Measurements from ENCODE around the gene CPNE8. TPM values are rescaled to one million over a fixed set of nuclear protein-coding genes. Genes with fewer than 3 reads are reported as not detected.
A peak's percentile ranks its signal among the peaks of the same experiment; 100 is the strongest.

The CPNE8 gene
- total RNA-seq, 1 donor, result 36.8 TPM

DNA sequence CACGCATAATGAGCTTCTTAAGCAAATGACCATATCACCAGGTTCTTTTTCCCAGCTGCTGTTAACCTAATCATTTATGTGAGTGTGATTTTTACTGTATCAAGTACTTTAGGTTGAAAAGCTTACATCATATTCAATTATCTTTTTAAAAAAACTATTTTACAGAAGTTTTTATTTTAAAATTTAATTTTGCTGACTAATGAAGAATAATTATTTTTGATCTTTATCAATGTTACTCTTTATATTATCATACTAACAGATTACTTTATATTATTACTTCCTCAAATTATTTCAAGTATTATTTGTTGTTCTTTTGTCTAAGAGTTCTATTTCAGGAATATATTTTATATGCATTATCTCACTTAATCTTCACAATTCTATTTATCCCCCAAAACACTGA, 236.3 kb downstream of the CPNE8 start:
- TF ChIP-seq, protein P1, sequence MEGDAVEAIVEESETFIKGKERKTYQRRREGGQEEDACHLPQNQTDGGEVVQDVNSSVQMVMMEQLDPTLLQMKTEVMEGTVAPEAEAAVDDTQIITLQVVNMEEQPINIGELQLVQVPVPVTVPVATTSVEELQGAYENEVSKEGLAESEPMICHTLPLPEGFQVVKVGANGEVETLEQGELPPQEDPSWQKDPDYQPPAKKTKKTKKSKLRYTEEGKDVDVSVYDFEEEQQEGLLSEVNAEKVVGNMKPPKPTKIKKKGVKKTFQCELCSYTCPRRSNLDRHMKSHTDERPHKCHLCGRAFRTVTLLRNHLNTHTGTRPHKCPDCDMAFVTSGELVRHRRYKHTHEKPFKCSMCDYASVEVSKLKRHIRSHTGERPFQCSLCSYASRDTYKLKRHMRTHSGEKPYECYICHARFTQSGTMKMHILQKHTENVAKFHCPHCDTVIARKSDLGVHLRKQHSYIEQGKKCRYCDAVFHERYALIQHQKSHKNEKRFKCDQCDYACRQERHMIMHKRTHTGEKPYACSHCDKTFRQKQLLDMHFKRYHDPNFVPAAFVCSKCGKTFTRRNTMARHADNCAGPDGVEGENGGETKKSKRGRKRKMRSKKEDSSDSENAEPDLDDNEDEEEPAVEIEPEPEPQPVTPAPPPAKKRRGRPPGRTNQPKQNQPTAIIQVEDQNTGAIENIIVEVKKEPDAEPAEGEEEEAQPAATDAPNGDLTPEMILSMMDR (IDR thresholded peaks at IDR 0.05; ENCODE audit: insufficient read depth, low read length), result no peak
- no peak for DNase-seq (ENCODE audit: low read depth)
- H3K4me3 ChIP-seq (ENCODE audit: low read depth, low read length), result no peak overlapping the region

DNA sequence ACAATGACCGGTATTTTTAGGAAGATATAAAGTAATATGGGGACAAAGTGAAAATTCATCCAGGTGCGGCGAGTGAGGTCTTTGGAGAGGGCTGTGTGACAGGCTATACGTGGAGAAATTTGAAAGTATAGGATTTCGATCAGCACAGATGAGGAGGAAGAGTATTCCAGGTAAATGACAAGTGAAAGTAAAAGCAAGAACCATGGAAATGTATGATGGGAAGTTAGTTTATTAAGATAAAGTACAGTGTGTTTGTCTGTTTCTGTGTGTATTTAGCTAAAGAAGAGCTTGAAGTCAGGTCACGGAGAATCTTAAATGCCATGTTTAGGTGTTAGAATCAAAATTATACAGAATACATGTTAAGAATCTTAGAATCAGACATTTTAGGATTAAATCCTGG, 239.0 kb downstream of the CPNE8 start:
- no peak for DNase-seq (ENCODE audit: low read depth)
- TF ChIP-seq, protein P1 (IDR thresholded peaks at IDR 0.05; ENCODE audit: insufficient read depth, low read length), result no peak
- H3K4me3 ChIP-seq (ENCODE audit: low read depth, low read length), result no peak overlapping the region

DNA sequence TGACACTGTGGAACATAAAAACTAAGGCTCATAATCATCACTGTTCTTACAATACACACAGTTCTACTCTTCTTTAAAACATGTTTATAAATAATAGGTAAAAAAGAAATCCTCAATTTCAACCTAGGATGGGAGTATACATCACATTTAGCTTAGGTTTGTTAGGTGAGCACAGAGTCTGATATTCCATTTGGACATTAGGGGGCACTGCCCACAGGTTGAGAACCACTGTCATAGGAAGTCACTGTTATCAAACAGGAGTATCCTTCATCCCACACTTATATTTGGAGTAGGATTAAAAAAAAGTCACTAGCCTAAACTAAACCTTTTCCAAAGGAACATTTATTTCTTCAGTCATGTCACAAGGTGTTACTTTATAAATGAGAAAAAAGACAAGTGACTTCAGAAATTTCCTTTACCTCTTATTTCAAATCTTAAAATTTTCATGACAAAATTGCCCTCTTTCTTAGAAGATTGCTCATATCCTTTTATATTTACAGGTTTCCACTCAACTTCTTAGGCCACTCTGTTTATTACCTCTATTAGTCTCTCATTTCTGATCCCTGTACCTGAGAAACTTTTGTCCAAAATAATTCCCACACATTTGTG, 240.6 kb downstream of the CPNE8 start:
- DNase-seq (ENCODE audit: low read depth), result peak; percentile 35
- TF ChIP-seq, protein P1 (IDR thresholded peaks at IDR 0.05; ENCODE audit: insufficient read depth, low read length), result peak; percentile 74
- H3K4me3 ChIP-seq (ENCODE audit: low read depth, low read length), result no peak overlapping the region

DNA sequence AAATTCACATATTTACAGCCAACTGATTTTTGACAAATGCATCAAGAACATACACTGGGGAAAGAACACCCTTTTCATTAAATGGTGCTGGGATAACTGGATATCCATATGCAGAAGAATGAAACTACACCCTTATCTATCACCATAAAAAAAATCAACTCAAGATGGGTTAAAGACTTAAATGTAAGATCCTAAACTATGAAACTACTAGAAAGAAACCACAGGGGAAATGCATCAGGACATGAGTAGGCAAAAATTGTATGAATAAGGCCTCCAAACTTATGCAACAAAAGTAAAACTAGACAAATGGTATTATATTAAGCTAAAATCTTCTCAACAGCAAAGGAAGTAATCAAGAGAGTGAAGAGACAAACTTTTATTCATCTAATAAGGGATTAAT, 242.6 kb downstream of the CPNE8 start:
- DNase-seq (ENCODE audit: low read depth), result peak; percentile 47
- H3K4me3 ChIP-seq (ENCODE audit: low read depth, low read length), result no peak overlapping the region
- TF ChIP-seq, protein P1 (IDR thresholded peaks at IDR 0.05; ENCODE audit: insufficient read depth, low read length), result no peak

DNA sequence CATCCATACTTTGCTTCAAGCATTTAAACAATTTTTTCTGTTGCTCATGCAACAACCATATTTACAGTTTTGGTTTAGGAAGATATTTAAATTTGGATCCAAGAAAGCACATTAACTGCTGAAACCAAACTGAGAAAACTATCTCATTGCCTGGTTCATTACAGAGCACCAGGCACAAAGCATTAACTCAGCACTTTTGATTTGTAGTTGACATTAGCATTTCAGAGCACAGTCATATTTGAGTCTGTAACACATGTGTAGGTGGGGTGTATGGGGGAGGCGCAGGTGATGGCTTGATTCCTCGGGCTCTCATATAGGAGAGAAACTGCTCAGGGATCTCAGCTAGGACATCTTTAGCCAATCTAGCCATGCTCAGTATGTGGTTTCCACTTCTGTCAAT, 251.7 kb downstream of the CPNE8 start:
- no peak overlapping the region for H3K4me3 ChIP-seq (ENCODE audit: low read depth, low read length)
- TF ChIP-seq, protein P1 (IDR thresholded peaks at IDR 0.05; ENCODE audit: insufficient read depth, low read length), result no peak
- DNase-seq (ENCODE audit: low read depth), result no peak

DNA sequence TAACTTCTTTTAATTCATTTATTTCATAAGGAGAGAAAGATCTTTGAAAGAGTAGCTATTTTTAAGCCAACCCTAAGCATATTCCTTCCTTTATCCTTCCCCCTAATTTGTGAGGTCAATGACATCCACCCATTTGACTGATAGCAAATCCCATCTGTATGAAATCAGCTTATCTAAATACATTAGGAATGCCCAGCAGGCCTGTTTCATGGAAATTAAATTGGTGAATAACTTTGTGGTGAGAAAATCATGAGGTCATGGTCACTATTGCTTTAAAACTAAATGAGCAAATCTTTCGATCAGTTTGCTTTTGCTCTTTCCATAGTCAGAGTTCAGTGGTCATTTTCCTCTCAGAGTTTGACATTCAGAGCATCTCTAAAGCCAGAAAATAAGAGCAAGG, 256.6 kb downstream of the CPNE8 start:
- TF ChIP-seq, protein P1 (IDR thresholded peaks at IDR 0.05; ENCODE audit: insufficient read depth, low read length), result no peak

DNA sequence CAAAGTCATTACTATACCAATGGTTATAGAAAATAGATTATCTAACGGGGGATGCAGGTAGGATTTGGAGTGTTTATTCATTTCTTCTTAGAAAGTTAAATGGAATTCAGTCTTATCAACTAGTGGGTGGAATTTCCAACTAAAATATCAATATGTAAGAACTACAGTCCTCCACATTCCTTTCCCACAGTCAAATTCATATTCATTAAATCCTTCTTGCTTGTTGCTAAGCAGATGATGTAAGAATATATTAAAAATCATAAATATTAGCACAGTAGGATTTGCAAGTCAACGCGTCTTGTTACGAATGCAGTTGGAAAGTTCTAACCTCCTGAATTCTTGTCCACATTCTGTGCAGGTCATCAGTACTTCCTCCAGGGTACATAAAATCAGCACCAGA, 259.2 kb downstream of the CPNE8 start:
- no peak overlapping the region for H3K4me3 ChIP-seq (ENCODE audit: low read depth, low read length)
- no peak for DNase-seq (ENCODE audit: low read depth)
- TF ChIP-seq, protein P1 (IDR thresholded peaks at IDR 0.05; ENCODE audit: insufficient read depth, low read length), result no peak

More for the DNA sequence above, 256.6 kb downstream of the CPNE8 start:
- no peak for DNase-seq (ENCODE audit: low read depth)
- H3K4me3 ChIP-seq (ENCODE audit: low read depth, low read length), result no peak overlapping the region

All from fibroblast of the aortic adventitia (primary cell).